Measurements from ENCODE around the gene GNMT. TPM values are rescaled to one million over a fixed set of nuclear protein-coding genes. Genes with fewer than 3 reads are reported as not detected.

Gene GNMT
- total and polyA plus RNA-seq, 2 of the 8 experiments (the other 6 are each of a cell fraction or from before 2014, with no cell fraction given): 1.8 to 3.4 TPM

- Histone ChIP-seq H3K4me1 (replicated peaks in 1 of 4; ENCODE audit: control insufficient read depth in 3 of 4, insufficient read depth in 4 of 4, low read length in 3 of 4) (peaks cover 0 to 10% (median 6%) of the 10 kb centered on the region in 4 experiments; a peak in 5 of 7 replicates), H3K4ac (replicated peaks; ENCODE audit: insufficient read length, low read depth, low read length) (no peak overlapping the region), H3K23me2 (ENCODE audit: low read depth, low read length) (peaks cover 10% of the 10 kb centered on the region), H3K4me3 (ENCODE audit: extremely low read depth in 1 of 4, insufficient read depth in 2 of 4, low read depth in 3 of 4, low read length in 4 of 4) (no peak overlapping the region), H3K36me3 (ENCODE audit: control insufficient read depth in 2 of 4, insufficient read depth in 4 of 4, low read length in 3 of 4) (peaks cover 0 to 2% (median 0%) of the 10 kb centered on the region in 4 experiments; a peak in 1 of 8 replicates), H2BK12ac (ENCODE audit: low read depth, low read length) (0 out of 2 replicates have a peak overlapping the region, but pooled peaks have one; percentile 68), H3K9me3 (ENCODE audit: insufficient read depth in 2 of 2, low read depth in 1 of 2, low read length in 1 of 2) (no peaks in the 10 kb centered on the region), H4K20me1 (replicated peaks in 1 of 2; ENCODE audit: control insufficient read depth in 1 of 2, insufficient read depth in 2 of 2, low read length in 2 of 2) (peaks cover 0 to 2% of the 10 kb centered on the region in 2 experiments), H3K79me2 (ENCODE audit: control insufficient read depth in 1 of 2, insufficient read depth in 2 of 2, low read length in 2 of 2) (no peaks in the 10 kb centered on the region), H3K79me1 (ENCODE audit: low read depth, low read length) (no peaks in the 10 kb centered on the region; the same call in 1 of the 2 replicates), H2BK15ac (ENCODE audit: low read length) (no peak overlapping the region), H2BK120ac (replicated peaks; ENCODE audit: low read depth, low read length) (no peak overlapping the region), H3K56ac (replicated peaks; ENCODE audit: insufficient read length, low read depth, low read length) (no peak overlapping the region), H2AFZ (ENCODE audit: low read length) (no peak overlapping the region), H3K27ac (ENCODE audit: low read depth, low read length) (no peak overlapping the region), H4K91ac (replicated peaks; ENCODE audit: insufficient read length, low read length) (no peak overlapping the region), H3K23ac (ENCODE audit: insufficient read length) (no peak overlapping the region), H2BK20ac (ENCODE audit: low read length) (no peak overlapping the region), H4K5ac (ENCODE audit: insufficient read length, low read depth, low read length) (no peak overlapping the region), H2AK5ac (ENCODE audit: low read depth, low read length) (no peak overlapping the region), H4K8ac (ENCODE audit: extremely low read depth, insufficient read depth, low read length) (peak overlapping the region; percentile 26; the same call in 1 of the 2 replicates), H2BK5ac (ENCODE audit: low read depth, low read length) (no peak overlapping the region; the same call in 1 of the 2 replicates), H3K18ac (ENCODE audit: extremely low read depth, low read length) (peak overlapping the region; percentile 71; the same call in 1 of the 2 replicates), H3K9ac (replicated peaks in 1 of 4; ENCODE audit: extremely low read depth in 1 of 4, low read depth in 3 of 4, low read length in 3 of 4) (no peak overlapping the region), H3K14ac (ENCODE audit: insufficient read length) (no peak overlapping the region), H3K4me2 (ENCODE audit: insufficient read depth in 1 of 2, low read depth in 2 of 2, low read length in 2 of 2) (no peak overlapping the region), H3K27me3 (replicated peaks in 1 of 4; ENCODE audit: control insufficient read depth in 3 of 4, extremely low read depth in 1 of 4, insufficient read depth in 3 of 4, low read length in 3 of 4) (peaks cover 0 to 13% (median 10%) of the 10 kb centered on the region in 4 experiments; a peak in 5 of 7 replicates)
- CTCF ChIA-PET (ENCODE audit: partially characterized antibody): interaction anchor here (0.6 to 4.3 kb wide), 33 partner anchors 8 to 392 kb away, joined by 3 to 33 read pairs (median 5); partner anchors contain the start of genes CNPY3, PEX6 and PPP2R5D
- 78% methylated on average over 9 of the region's 9 CpGs; no CpG with 5 or more reads in 1 of the 2 experiments for WGBS, 2 experiments (ENCODE audit: extremely low coverage in 1 of 2, insufficient coverage in 1 of 2, insufficient read length in 1 of 2, insufficient replicate concordance in 2 of 2, low coverage in 1 of 2, low lambda C conversion rate in 2 of 2, missing lambda C conversion rate in 1 of 2)
- no peak for FAIRE-seq
- DNase-seq (ENCODE audit: low read depth in 1 of 2, low spot score in 2 of 2): peak; percentile 64 to 82
- POLR2A ChIA-PET (ENCODE audit: partially characterized antibody): interaction anchor here (0.6 to 5.3 kb wide), 18 partner anchors 11 to 158 kb away, joined by 3 to 27 read pairs (median 4); partner anchors contain the start of genes CNPY3, CUL7, PEX6 and PPP2R5D
- TF ChIP-seq CEBPB (IDR thresholded peaks at IDR 0.05; ENCODE audit: low read depth, low read length): no peak
- TF ChIP-seq JUN (IDR thresholded peaks at IDR 0.05; ENCODE audit: low read depth, low read length): no peak
- TF ChIP-seq SIRT6 (IDR thresholded peaks at IDR 0.05; ENCODE audit: low read length): no peak
Measured at GRCh38 chr6:42963855-42964605, 3.5 kb downstream of the GNMT start.

Measured in H1 (cell line).